Kidney glomerular epithelial cell (primary cell): ENCODE results near the gene COL26A1.
A peak's percentile ranks its signal among the peaks of the same experiment; 100 is the strongest.
"Not testable (repeated sequence)": the region's sequence is repeated elsewhere in the genome, so short reads cannot be mapped to it uniquely, and the experiment has no call there.

ENCODE experiments used
- DNase-seq: peaks from one replicate; lab custom pipeline; 2025; lab: John Stamatoyannopoulos, UW

COL26A1 gene

DNA sequence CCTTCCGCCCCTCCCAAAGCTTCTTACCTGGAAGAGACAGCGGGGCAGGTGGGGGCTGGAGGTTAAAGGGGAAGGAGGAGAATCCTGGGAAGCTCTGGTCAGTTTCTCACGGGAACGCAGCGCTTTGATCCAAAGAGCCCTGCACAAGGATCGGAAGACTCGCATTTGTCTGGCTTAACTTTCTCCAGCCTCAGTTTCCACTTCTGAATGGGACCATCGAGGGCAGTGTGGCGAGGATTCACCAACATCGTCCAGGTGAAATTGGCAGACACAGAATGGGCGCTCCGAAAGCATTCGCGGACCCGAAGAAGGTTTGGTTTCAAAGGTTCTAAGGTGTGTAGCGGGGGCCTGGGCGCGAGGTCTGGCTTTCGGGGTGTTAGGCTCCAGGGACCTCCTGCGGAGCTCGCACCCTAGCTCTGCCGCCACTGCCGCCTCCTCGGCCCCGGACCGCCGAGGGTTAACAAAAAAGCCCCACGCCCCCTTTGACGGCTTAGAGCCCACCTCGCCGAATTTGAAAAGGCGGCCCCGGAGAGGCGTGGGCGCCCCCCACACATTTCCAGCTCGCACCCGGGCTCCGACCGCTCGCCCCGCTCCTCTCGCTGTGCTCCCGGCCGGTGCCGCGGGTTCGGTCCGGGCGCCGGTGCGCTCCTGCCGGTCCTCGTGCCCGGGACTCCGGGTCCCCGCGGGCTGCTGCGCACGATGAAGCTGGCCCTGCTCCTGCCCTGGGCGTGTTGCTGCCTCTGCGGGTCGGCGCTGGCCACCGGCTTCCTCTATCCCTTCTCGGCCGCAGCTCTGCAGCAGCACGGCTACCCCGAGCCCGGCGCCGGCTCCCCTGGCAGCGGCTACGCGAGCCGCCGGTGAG is at the start of gene COL26A1:
TSS of gene COL26A1 (plus strand) at position 542 of the 862 bp plus-strand sequence. CDS start at position 700, 158 bp downstream.
- DNase-seq: no peak

DNA sequence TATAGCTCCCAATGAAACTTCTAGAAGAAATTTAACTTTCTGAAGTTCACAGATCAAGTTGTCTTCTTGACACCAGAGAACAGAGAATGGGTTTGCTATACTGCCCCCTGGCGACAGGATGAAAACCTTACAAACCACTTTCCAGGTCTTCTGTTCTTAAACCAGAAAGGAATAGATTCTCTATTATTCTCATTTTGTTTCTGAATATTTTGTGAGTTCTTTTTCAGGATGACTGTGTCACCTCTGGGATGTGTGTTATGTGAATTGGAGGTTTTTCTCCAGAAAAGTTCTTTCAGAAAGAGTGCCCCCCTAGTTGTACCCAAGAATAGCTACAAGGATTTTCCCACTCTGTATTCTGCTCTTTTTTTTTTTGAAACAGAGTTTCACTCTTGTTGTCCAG is 47.3 kb upstream of the COL26A1 start:
- peak; percentile 14 for DNase-seq

DNA sequence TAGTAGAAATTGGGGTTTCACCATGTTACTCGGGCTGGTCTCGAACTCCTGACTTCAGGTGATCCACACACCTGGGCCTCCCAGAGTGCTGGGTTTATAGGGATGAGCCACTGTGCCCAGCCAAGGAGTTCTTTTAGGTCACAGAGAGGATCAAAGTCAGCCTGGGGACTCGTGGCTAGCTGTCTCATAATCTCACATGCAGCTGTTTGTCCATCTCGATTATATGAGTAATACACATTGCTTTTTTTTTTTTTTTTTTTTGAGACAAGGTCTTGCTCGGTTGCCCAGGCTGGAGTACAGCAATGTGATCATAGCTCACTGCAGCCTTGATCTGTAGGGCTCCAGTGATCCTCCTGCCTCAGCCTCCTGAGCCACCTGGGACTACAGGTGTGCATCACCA is 43.3 kb upstream of the COL26A1 start:
- DNase-seq: no peak

DNA sequence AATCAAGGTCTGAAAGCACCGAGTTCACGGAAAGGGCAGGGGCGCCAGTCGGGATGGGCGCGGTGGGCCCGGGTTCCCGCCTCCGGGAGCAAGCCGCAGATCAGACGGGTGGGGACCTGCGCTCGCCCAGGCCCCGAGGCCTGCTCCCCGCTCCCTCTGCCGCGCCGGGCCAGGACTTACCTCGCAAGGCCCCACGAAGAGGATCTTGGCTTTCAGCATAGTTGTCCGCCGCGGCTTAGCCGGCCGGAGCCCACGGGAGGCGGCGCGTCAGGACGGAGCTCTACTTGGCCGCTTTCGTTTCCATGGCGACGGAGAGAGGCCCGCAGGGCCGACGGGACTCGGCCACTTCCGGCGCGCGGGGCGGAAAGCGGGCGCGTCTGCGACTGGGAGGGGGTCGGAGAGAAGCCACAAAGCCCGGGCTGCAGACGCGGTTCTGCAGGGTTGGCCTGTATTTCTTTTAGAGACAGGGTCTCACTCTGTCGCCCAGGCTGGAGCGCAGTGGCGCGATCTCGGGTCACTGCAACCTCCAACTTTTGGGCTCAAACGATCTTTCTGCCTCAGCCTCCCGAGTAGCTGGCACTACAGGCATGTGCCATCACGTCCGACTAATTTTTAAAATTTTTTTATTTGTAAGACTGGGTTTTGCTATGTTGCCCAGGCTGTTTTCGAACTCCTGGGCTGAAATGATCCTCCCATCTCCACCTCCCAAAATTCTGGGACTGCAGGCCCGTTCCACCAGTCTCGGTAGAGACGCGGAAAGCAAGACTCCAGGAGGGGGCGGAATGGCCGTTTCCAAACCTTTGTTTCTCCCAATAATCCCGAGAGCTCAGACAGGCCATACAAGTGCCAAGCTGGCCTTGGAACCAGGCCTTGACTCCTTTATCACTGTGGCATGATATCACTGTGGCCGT is 40.9 kb upstream of the COL26A1 start, which contains the start of gene IFT22:
TSS of gene IFT22 (minus strand) at position 322 of the 911 bp plus-strand sequence. CDS start at position 219, 103 bp downstream.
- DNase-seq: peak; percentile 70

DNA sequence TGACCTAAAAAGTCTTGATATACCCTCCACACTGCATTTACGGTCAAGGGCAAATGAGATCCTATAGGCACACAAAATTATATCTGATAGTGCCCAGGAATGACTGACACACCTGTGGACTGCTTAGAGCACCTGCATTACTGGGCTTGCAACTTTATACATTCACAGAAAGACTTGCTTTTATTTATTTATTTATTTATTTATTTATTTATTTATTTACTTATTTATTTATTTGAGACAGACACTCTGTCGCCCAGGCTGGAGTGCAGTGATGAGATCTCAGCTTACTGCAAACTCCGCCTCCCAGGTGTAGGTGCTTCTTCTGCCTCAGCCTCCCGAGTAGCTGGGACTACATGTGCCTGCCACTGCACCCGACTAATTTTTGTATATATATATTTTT is 34.5 kb upstream of the COL26A1 start:
- no peak for DNase-seq

DNA sequence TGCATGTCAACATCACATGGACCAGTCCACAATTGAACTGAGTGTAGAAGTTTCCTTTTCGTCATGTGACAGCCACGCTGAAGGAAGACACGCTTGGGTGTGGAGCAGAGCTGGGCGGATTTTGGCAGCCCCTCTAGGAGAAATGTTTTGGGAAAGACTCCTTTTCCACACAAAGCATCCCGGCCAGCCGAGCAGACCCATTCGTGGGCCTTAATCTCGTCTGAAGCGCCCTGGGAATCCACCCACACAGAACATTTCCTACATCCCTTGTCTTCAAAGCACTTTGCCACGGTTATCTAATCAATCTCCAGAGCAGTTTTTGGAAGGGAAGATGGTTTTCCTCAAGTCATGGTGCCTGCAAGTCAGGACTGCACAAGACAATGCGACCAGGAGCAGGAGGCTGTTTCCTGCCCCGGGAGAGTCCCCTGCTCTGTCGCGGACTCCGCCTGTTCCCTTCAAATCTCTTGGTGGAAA is 32.6 kb upstream of the COL26A1 start:
- DNase-seq: no peak

DNA sequence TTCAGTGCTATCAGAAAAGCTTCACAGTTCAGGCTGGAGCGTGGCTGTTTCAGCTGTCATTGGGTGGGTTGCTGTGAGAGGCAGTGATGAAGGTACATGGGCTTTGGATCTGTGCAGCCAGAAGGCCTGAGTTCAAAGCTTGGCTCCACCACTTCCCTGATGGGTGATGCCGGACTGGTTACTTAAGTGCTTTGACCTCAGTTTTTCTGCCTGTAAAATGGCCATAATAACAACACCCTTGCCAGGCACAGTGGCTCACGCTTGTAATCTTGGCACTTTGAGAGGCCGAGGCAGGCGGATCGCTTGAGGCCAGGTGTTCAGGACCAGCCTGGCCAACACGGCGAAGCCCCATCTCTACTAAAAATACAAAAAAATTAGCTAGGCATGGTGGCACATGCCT is 30.6 kb upstream of the COL26A1 start:
- DNase-seq: no peak

DNA sequence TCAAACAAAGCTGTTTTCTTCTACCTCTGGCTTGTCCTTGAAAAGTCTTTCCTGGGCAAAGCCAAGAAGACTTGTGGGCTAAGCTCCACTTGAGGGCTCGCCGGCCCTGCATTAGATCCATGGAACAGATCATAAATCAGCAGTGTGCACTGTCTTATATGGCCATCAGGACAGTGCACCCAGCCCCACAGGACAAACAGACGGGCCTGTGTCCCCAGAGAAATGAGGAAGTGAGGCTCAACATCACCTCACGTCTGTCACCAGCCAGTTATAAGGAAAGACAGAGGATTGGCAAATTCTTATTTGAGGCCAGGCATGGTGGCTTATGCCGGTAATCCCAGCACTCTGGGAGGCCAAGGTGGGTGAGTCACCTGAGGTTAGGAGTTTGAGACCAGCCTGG is 28.8 kb upstream of the COL26A1 start:
- DNase-seq: no peak

DNA sequence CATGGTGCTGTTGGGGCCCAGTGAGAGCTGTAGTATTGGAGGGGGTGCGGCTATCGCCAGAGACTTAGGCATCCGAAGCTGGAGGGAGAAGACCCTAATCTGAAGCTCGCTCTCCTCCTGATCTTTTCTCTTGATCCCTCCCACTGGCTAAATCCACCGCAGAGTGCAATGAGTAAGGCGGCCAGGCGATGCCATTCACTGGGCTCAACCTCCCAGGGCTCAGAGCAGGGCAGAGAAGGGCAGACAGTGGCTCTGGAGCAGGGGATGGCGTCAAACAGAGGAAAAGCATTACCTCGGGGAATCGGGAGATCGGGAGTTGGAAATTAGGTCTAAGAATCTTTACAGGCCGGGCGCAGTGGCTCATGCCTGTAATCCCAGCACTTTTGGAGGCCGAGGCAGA is 22.3 kb upstream of the COL26A1 start:
- no peak for DNase-seq

DNA sequence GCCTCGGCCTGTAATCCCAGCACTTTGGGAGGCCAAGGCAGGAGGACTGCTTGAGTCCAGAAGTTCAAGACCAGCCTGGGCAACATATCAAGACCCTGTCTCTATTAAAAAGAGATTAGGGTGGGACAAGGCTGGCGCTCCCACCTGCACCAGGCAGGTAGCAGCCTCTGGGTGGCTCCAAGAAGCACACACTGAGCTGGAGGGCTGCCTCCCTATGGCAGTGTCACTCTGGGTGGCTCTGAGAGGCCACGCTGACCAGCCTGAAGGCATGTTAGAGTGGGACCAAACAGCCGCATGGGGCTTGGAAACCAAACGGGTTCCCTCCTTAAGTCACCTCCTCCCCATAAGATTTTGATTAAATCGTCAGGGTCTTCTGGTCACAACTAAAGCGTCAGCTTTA is 19.8 kb upstream of the COL26A1 start:
- DNase-seq: no peak

DNA sequence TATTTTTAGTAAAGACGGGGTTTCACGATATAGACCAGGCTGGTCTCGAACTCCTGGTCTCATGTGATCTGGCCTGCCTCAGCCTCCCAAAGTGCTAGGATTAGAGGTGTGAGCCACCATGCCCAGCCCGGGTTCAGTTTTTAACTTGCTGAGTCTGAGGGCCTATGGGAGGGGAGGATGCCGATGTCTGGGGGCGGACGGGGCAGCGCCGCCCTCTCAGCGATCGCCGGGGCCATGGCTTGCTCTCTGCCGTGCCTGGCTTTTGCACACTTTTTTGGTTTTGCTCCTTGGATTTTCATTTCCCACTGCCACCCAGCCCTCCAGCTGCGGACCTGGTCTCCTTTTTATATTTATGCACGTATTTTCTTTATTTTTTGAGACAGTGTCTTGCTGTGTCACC is 15.2 kb upstream of the COL26A1 start:
- DNase-seq: no peak

DNA sequence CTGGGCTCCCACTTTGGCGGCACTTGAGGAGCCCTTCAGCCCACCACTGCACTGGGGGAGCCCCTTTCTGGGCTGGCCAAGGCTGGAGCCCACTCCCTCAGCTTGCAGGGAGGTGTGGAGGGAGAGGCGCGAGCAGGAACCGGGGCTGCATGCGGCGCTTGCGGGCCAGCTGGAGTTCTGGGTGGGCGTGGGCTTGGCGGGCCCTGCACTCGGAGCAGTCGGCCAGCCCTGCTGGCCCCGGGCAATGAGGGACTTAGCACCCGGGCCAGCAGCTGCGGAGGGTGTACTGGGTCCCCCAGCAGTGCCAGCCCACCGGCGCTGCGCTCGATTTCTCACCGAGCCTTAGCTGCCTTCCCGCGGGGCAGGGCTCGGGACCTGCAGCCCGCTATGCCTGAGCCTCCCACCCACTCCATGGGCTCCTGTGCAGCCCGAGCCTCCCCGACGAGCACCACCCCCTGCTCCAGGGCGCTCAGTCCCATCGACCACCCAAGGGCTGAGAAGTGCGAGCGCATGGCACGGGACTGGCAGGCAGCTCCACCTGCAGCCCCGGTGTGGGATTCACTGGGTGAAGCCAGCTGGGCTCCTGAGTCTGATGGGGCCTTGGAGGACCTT is 14.1 kb upstream of the COL26A1 start:
- DNase-seq: not testable (repeated sequence)

DNA sequence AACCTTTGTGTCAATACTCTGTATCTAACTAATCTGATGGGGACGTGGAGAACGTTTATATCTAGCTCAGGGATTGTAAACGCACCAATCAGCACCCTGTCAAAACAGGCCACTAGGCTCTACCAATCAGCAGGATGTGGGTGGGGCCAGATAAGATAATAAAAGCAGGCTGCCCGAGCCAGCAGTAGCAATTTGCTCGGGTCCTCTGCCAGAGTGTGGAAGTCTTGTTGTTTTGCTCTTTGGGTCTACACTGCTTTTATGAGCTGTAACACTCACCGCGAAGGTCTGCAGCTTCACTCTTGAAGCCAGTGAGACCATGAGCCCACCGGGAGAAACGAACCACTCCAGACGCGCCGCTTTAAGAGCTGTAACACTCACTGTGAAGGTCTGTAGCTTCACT is 13.4 kb upstream of the COL26A1 start:
- not testable (repeated sequence) for DNase-seq

DNA sequence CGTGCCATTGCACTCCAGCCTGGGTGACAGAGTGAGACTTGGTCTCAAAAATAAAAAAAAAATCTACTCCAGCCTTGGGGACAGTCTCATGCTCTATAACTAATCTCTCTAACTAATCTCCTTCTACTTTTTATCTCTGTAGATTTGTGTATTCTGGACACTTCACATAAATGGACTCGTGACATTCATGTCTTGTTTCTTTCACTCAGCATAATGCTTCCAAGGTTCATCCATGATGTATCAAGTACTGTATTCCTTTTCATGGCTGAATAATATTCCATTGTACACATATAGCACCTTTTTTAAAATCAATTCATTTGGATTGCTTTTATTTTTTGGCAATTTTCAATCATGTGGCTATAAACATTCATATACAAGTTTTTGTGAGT is 9.8 kb upstream of the COL26A1 start:
- DNase-seq: no peak

DNA sequence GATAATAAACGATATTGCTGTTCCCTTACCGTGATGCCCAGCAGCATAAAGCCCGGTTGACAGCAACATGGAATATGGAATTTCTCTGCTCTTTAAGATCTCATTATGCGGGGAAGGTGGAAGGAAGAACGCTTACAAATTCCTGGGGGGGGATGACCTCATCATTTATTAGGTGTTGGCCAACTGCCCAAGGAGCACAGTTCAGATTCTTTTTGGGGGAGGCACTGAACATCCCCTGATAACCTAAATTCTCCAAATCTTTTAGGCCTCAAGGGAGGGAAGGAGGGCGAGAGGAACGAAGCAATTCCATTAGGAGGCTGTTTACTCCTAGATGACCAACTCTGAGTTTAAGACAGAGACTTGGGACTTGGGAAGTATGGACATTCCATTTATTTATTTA is 5.2 kb upstream of the COL26A1 start:
- DNase-seq: no peak

DNA sequence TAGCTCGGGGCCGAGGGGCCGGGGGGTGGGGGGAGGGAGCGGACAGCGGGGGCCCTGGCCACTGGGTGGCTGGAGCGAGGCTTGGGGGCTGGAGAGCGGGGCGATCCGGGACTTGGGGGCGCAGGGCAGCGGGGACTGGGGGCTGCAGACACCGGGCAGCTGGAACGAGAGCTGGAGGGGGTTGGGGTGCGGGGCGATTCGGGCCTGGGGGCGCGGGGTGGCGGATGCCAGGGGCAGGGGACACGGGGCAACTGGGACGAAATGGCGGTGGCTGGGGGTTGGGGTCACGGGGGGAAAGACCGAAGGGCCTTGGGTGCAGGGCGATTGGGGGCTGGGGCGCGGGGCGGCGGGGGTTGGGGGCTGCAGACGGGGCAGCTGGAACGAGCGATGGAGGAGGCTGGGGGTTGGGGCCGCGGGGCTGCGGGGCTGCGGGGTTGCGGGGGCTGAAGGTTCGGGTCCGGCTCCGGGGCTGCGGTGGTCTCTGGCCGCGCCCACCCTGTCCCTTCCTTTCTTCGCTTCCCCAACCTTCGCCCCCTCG is 590 bp downstream of the COL26A1 start:
- no peak for DNase-seq

DNA sequence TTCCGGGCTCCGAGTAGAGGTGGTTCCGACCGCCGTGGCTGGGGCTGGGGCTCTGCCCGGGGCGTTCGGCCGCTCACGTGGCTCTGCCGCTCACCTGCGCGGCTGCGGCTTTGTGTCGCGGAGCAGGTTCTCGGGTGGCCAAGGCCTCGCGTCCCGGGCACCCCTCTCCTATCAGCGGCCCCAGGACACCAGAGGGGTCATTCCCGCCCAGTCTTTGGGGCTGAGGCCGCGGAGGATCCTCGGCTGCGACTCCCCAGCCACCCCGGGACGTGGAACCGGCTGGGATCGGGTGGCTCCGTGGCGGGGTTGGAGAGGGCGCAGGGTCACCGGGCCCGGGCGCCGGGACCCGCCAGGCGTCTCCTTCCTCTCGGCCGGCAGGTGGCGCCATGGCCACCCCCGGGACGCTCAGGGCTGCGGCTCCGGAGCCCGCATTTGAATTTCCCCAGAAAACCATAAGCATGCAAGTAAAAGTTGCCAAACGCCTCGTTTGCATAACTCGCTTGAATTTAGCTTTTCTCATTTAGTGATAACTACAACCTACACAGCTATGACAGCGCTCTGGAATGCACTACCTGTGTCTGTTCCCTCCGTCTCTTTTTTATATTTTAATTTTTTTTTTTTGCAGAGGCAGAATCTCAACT is 1.2 kb downstream of the COL26A1 start:
- DNase-seq: peak; percentile 30

DNA sequence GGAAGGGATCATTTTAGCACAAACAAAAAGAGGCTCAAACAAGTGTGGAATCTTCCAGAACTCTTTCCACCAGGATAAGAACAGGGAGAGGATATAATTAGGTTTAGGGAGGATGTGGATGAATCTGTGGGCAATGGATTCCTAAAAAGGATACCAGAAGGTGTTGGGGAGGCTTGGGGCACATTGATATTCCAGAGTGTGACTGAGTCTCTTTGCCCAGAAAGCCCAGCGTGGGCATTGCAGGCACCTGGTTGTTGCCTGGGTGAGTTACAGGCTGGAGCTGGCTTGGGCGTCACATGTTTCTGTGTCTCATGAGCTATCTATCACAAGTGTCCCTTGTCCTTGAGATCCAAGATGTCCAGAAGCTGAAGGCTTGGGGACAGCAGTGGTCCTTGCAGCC is 3.3 kb downstream of the COL26A1 start:
- DNase-seq: no peak

DNA sequence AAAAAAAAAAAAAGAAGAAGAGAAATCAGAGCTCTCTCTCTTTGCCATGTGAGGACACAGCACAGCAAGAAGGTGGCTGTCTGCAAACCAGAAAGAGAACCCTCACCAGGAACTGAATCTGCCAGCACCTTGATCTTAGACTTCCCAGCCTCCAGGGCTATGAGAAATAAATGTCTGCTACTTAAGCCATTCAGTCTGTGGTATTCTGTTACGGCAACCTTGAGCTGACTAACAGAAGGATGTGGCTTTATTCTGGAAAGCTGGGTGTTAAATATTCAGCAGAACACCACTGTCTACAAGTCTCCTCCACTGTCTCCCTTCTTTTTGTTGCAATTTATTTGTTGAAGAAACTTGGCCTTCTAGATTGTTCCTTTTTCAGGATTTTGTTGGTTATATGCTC is 5.0 kb downstream of the COL26A1 start:
- no peak for DNase-seq

DNA sequence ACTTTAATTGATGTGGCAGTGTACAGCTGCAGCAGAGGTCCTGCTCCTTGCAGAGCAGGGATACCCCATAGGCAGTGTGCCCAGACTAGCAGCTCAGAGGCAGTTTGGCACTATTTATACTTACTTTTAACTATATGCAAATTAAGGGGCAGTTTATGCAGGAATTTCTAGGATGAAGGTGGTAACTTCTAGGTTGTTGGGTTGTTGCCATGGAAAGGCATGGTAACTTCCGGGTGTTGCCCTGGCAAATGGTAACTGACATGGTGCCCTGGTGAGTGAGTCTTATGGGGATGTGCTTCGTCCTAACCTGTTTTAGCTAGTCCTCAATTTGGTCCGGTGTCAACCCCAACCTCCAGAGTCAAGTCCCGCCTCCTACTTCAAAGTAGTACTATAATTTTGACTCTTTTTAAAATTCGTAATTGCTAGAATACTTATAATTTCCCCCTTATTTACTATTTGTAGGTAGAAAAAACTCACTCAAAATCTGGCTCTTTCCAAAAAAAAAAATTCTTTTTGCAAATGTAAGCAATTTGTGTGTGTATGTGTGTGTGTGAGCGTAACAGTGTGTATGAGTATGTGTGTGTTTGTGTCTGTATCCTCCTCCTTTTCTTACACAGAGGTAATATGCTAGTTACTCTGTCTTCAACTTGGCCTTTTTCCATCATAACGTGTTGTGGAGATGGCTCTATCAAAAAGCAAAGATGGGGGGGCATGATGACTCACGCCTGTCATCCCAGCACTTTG is 5.9 kb downstream of the COL26A1 start:
- DNase-seq: no peak

DNA sequence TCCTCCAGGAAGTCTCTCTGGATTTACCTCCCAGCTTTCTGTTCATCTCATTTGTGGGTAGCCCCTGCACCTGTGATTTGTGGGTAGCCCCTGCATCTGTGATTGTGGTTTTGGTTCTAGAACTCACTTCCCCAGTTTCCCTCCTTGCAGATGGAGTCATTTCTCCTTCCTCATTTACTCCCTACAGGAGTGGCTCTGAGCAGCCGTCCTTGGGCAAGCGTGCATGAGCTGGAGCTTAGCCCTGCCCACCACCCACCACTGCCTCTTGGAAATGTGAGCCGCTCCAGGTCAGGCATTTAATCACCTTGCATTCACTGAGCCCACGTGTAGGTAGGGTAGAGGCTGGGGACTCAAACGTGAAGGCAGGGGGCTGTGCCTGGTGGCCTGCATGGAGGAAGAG is 8.2 kb downstream of the COL26A1 start:
- DNase-seq: no peak
